IPS DF 4.7 (cell line): Measurements from ENCODE around the gene SCARF2.

ENCODE experiments used
- DNase-seq: peaks from one replicate; pipeline ENCODE4 v3.0.0-alpha.2; 2013; ENCODE audit warnings: low spot score; ENCODE audit errors: extremely low read depth

The SCARF2 gene

DNA sequence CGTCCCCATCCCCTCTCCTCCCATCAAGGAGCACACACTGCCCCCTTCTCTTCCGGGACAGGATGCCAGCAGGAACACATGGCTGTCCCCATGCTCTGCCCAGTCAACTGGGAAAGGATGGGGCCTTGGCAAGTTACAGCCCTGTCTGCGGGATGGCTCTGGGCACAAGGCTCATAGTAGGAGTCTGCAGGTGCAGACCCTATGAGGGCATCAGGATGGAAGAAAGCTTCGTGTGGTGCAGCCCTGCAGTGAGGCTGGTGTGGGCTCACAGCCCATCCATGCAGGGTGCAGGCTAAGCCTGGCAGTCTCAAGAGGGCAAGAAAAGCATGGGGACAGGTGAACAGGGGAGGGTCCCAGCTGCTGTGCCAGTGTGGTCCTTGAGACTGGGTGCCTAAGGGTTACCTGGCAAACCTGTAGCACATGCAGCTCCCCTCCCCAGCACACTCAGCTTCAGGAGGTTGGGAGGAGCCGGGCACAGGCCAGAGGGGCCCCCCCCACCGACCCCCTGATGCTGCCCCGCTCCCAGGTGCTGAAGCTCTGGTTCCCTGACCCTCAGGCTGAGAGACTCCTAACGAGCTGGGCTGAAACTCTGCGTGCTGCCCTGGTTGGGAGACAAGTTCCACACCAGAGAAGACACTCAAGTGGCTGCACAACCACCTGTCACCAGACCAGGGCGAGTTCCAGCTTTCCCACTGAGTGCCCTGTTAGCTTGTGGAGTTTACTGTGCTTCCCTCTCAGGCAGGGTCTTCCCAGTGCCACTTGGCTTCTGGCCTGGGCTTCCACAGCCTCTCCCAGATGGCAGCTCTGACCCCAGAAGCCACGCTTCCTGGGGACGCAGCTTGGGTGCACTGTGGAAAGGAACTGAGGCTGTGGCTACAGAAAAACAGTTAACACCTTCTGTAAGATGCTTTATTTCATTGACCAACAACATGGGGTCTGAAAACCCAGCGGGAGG, 3.3 kb upstream of the SCARF2 start:
- DNase-seq: no peak

DNA sequence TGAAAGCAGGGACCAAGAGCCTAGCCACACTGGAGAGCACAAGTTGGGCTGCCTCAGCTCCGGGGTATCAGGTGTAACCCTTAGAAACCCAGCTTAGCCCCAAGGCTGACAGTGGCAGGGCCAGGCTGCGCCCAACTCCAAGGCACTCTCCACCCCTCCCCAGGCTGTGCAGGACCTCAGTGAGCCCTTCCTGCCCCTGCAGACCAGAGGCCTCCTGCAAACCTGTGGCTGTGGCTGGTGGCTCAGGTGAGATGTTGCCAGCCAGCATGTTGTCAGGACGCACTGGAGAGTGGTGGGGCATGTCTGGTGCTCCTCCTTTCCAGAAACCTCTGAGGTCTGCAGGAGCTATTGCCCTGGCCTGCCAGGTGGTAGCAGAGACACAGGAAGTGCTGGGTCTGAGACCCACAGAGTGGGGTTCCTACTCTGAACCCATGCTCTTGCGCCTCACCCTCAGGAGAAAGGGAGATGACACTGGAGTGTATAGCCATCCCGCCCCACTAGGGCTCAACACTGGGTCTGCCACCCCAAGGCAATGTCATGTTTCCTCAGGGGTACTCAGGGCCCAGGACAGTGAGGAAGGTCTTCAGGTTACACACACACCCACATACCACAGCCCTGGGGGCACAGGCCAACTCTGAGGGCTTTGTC, 2.4 kb upstream of the SCARF2 start:
- no peak for DNase-seq

DNA sequence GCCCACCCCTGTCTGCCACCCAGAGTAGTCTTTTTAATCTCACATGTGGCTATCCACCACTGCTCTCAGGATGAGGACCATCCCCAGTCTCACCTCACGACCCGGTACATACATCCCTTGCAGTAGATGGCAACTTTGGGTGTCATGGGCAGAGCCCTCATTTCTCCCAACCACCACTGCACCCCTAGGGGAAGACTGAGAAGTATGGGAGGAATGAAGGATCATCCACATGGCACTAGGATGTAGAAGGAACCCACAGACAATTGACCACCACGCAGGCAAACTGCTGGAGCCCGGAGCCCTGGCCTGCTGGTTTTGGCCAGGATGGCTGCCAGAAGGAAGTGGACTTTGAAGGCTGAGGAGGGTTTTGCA, 1.9 kb upstream of the SCARF2 start:
- no peak for DNase-seq

DNA sequence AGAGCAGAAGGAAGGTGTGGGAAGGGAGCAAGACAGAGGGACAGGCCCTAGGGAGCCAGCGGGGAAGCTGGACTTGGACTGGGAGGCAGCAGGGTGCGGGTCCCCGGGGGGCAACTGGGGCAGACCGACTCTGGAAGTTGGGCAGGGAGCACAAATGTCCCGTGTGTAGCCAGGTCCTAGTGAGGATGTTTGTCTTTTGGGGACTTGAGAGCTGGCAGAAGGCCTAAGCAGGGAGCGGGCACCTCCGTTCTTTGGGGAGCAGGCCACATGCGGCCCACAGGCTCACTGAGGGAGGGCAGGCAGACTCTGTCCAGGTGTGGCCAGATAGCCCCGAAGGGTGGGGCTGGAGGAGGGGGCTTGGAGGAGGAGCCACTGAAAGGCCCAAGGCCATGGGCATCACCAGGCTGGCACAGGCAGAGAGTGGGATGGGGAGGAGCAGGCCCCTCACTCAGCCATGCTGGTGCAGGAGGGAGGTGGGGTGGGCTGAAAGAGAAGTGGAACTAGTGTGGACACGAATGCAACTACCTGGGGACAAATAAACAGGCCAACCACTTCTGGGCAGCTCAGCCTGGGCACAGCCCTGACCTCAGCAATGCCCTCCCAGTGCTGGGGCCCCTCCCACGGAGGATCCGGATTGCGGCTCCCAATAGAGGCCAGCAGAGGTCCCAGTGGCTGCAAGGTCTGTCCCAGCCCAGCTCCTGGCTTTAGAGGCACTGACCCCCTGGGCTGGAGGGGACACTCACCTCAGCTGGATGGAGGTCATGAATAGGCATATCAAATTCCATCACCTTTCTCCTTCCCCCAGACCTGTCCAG, 1.3 kb upstream of the SCARF2 start:
- DNase-seq: no peak

DNA sequence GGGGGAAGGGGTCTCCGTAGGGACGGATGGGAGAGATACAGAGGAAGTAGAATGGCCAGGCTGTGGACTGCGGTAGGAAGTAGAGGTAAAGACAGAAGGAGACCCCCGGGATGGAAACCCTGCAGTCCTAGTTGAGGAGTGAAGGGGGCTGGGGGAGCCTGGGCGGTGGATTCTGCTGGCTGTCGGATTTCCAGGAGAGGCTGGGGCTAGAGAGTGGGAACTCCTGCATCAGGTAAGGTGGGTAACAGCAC, 727 bp upstream of the SCARF2 start:
- no peak for DNase-seq

DNA sequence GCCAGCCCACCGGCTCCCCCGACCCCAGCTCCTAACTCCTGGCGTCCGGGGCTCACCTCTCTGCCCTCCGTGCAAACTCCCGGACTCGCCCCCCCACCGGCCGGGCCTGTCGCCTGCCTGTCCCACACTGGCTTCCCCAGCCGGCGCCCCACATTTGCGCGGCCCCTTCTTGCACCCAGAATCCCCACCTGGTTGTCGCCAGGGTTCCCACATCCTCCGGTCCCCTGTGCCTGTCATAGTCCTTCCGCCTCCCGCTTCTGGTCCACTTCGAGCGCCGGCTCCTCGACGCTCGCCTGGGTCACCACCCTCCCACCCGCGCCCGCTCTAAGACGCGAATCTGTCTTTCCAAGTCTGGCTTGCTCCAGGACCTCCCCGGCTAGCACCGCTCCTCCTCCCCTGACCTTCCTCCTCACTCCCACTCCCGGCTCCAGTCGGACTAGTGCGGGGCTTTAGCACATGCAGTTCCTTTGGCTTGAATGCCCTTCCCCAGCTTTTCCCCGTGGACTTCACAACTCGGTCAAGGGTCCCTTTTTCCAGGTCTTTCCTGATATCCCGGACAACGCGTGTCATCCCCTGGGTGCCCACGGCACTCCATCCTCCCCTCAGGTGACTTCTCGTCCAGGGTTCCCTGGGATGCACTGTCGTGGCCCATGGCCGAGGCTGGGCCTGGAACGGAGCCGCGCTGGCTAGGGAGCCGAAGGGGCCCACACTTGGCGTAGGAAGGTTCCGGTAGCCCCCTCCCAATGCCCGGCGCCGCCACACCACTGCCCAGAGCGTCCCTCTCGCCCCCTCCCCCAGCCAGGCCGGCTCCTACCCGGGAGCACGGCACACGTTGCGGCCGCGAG, 635 bp downstream of the SCARF2 start:
- no peak for DNase-seq

DNA sequence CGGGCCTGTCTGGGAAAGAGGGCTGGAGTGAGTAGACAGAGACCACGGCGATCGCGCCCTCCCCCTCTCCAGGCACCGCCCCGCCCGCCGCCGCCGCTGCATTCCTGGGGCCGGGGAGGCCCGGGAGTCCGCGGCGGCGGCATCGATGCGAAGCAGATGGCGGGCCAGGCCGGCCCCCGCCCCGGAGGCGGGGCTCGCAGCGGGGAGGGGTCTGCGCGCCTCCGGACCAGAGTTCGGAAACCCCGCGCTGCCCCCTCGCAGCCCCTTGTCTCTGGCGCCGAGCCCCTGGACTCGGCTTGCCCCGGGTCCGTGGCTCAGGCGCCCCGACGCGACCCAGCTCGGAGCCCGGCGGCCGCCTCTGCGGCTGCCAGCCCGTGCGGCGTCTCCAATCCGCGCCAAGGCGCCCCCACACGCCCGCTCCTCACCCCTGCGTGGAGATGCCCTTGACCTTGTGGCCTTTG, 1.3 kb downstream of the SCARF2 start:
- DNase-seq: no peak

DNA sequence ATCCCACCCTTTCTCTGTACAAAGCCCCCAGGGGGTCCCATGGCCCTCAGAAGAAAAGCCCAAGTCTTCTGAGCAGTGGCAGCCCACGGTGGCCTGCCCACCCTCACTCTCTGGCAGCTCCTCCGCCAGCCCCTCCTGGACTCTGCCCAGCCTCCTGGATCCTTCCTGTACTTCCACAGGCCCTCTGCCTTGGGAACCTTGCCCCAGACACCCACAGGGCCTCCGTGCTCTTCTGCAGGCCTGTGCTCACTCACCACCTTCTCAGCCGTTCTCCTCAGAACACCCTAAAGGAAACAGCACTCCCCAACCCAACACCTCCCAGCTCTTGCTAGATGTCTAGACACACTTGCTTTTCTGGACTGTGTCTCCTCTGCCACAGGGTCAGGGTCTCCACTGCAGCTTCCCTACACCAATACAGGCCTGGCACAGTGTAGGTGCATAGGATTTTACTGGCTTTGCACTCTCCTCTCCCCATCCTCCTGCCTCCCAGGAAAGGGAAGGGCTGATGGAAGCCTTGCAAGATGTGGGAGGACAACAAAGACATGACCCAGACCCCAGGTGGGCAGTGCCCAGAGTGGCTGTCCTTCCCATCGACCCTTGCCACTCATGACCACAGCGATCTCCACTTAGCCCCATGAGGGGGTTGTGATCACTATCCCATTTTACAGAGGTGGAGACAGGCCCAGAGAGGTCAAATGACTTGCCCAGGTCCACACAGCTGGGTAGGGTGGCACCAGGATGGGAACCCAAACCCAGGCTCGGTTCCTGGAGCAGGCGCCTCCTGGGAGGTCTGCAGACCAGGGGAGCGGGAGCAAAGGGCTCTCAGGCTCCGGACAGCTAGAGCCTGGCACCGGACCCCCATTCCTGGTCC, 2.0 kb downstream of the SCARF2 start:
- DNase-seq: no peak

DNA sequence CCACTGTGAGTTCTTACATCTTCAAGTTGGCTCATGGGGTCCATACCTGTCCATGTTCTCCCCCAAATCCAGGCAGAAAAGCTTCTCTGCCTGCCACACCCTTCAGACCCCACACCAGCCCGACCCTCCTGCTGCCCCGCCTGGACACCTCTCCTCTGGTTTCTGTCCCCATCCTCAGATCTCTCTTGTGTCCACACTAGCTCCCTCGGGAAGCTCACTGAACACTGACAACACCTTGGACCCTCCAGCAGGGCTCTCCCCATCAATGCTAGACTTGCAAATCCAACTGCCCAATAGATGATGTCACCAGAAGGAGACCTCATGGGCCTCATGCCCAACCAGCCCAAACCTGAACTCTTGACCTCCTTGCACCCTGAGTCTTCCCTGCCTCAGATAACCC, 2.9 kb downstream of the SCARF2 start:
- no peak for DNase-seq

DNA sequence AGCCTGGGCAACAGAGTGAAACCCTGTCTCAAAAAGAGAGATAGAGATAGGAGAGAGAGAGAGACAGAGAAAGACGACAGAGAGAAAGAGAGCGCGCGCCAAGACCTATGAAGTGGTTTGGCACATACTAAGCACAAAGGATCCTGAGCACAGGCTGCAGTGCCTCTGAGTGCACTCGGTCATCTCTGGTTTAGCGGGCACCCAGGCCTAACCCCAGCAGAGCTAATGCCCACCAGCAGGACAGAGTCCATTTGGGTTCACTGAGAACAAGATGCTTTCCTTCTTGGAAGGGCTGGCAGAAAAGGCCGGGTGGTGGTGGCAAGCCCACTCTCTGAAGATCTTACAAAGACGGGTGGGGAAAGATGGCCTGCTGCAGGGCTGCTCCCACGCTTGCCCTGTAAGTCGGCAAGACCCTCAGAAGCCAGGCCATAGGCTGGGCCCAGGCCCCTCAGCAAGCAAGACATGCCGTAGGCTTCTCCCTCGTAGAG, 3.3 kb downstream of the SCARF2 start:
- no peak for DNase-seq

DNA sequence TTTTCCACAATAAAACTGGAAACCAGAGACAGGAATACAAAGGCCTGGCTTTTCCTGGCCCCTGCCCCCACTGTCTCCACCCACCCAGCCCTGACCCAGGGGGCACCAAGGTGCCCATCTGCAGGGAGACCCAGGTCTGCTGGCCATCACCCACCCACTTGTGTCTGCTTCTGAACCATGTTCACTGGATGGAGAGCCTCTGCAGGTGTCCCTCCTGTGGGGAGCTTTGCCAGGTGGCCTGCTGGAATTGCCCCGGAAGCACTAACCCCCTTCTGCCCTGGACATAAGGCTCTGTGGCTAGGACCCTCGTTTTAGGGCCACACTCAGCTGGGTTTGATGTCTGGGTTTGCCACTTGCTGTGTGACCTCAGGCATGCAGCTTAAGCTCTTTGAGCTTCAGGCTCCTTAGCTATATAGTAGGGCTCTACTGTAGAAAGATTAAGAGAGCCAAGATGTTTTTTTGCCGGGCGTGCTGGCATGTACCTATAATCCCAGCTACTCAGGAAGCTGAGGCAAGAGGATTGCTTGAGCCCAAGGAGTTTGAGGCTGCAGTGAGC, 3.9 kb downstream of the SCARF2 start:
- no peak for DNase-seq

DNA sequence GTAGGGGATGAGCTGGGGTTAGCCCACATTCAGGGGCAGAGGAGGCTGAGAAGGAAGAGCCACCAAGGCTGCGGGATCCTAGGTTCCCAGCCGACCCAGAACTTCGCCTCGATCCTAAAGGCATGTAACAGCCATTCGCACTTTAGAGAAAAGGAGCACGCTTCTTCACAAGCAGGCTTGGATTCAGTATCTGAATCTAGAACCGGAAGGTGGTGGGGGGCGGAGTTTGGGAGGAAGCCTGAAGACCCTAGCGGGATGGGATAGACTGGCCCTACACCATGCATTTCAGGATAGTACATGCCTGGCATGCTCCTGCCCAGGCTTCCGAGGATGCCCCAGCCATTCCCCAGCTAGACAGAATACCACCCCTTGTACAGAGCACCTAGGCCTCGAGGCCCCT, 4.4 kb downstream of the SCARF2 start:
- DNase-seq: no peak

DNA sequence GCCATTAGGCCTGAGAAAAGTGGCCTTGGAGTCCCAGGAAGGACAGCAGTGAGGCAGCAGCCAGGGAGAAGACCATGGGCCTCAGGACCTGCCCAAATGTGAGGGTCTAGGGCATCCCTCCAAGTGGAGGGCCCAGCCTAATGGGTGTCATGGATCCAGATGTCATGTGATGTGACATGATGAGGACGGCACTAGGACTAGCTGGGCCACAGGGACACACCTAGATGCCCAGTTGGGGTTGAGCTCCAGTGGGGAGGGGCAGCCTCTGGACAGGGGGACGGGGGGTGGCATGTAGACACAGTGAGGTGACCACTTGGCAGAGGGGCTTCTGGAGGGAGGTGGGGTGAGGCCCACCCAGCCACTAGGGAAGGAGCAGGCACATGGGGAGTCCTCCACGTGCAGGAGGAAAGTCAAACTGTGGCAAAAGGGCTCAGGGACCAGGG, 5.4 kb downstream of the SCARF2 start:
- DNase-seq: no peak

DNA sequence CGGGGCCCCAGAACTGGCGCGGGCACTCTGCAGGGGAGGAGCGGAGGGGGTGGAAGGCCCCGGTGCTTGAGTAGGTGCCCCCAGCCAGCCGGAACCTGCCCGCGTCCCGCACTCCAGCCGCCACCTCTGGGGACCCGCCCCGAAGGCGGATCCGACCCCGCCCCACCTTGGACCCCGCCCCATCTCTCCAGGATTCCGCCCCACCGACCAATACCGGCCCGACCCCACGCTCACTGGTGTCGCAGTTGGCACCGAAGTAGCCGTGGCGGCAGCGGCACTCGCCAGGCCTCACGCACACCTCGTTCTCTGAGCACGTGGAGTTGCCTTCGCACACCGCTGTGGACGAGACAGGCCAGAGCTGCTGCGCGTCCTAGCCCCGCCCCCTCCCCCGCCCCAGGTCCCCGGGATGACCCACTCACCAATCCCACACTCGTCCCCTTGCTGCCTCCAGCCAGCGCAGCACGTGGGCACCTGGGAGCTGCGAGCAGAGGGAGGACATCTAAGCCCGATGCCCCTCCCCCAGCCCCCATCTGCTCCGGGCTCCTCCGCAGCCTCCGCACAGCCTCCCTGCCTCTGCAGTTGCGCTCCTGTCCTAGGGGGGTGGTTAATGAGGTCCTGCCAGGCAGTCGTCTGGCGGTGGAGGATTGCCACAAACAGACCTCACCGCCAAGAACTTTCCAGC, 6.0 kb downstream of the SCARF2 start:
- DNase-seq: no peak

DNA sequence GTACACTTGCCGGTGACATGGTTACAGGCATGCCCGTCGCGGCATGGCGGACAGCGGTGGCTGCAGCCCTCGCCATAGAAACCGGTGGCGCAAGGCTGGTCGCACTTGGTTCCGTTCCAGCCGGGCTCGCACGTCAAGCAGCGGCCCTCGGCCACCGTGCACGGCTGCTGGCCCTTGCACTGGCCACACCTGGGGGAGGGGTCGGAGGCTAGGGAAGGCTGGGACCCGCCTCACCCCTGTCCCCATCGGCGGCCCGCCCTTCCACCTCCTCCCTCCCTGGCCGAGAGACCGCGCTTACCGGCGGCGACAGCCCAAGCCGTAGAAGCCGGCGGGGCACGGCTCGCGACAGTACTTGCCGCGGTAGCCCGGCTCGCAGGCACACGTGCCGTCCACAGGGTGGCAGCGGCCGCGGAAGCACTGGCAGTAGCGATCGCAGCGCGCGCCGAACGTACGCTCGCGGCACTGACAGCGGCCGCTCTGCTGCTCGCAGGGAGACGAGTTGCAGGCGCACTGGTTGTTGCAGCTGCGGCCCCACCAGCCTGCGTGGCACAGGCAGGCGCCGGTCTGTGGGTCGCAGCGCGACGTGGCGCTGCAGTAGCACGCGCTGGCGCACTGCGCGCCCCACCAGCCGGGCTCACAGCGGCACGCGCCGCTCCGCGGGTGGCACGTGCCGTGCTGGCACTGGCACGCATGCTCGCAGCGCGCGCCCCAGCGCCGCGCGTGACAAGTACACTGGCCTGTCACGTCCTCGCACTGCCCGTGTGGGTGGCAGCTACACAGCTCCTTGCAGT, 6.7 kb downstream of the SCARF2 start:
- DNase-seq: no peak

DNA sequence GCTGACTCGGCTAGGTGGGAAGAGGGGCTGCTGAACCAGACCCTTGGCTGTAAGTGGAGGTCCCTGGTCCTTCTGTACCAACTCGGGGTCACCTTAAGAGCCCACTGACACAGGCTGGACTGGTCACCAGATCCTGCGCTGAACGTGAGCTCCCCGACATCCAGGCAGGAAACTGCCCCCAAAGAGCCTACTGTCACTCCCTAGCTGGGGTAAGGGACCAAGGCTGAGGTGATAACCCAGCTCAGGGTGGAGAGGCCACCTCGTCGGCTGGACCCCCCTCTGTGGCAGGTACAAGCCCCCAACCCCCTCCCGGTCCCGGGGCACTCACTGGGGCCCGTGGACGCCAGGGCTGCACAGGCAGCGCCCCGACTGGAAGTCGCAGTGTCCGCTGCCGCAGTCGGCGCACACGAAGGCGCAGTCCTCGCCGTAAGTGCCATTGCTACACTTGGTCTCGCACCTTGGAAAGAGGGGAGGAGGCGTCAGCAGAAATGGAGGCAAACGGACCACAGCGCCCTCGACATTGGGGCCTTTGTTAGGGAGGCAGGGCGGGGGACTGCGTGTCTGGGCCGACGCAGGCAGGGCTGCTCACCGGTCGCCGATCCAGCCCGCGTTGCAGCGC, 7.4 kb downstream of the SCARF2 start:
- no peak for DNase-seq

DNA sequence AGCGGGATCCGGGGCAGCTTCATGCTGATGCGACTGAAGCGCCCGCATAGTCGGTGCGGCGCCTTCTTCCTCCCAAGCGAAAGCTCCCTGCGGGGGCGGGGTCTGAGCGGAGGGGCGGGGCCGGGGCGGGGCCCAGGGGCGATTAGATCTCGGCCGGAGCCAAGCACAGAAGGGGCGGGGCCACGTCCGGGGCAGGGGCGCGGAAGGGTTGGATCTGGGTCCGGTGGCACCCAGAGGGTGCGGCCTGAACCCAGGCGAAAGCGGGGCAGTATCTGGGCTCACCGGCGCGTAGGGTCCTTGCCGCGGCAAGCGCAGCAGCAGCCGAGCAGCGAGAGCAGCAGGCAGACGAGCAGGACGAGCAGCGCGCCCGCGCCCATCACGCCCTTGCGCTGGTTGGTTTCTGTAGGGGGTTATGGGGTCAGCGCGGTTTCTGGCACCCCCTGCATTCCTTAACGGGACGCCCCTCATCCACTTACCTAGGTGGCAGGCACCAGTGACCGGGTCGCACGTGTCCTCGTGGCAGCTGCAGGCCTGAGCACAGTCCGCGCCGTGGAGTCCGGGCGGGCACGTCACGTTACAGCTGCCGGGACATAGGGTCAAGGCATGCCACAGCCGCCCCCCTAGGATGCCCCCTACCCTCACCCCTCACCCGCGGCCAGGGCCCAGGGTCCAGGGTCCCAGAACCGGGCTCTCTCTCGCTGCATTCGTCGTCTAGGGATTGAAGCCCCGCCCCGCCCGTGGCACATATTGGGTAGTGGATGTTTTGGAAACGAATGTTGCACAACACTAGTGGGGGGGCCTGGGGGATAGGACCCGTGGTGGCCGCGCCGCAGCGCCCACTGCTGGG, 8.1 kb downstream of the SCARF2 start:
- DNase-seq: no peak
